Breast epithelium (tissue), 3 donors: Measurements from ENCODE around the gene TCF7L1.

ENCODE experiments used
- CTCF ChIP-seq, 3 donors: fragments of 450-650 bp; IDR thresholded peaks; one replicate each; pipeline ENCODE4 v1.5.1; 2016 to 2017; ENCODE audit warnings: antibody characterized with exemption in 3 of 3, mild to moderate bottlenecking in 3 of 3, moderate library complexity in 3 of 3
- POLR2A ChIP-seq: fragments of 450-650 bp; IDR thresholded peaks from one replicate; pipeline ENCODE4 v1.6.1; 2016; ENCODE audit warnings: antibody characterized with exemption, mild to moderate bottlenecking, moderate library complexity

GRCh38 chr2:85088921-85089320 is 44.3 kb upstream of the TCF7L1 start:
- no peak for TF ChIP-seq CTCF (IDR thresholded peaks at IDR 0.05)
- no peak for TF ChIP-seq POLR2A
